Measurements from ENCODE around the gene RNF223.
"Not testable (repeated sequence)": the region's sequence is repeated elsewhere in the genome, so short reads cannot be mapped to it uniquely, and the experiment has no call there.

RNF223 gene

DNA sequence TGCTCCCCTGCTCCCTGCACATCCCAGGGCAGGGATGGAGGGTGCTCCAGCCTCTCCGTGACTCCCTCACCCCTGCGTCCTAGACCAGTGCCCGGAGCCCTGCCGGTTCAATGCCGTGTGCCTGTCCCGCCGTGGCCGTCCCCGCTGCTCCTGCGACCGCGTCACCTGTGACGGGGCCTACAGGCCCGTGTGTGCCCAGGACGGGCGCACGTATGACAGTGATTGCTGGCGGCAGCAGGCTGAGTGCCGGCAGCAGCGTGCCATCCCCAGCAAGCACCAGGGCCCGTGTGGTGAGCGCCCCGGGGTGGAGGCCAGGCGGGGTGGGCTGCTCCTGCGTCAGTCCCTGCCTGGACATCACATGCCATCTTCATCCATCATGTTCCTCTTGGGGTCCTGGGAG is 32.2 kb downstream of the RNF223 start:
- DNase-seq = no peak

DNA sequence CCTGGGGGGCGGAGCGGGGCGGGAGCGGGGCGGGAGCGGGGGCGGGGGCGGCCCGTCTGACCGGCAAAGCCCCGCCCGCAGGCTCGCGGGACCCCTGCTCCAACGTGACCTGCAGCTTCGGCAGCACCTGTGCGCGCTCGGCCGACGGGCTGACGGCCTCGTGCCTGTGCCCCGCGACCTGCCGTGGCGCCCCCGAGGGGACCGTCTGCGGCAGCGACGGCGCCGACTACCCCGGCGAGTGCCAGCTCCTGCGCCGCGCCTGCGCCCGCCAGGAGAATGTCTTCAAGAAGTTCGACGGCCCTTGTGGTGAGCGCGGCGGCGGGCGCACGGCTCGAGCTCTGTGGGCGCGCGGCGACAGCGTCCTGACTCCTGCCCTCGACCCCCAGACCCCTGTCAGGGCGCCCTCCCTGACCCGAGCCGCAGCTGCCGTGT is 33.0 kb downstream of the RNF223 start:
- DNase-seq = no peak

DNA sequence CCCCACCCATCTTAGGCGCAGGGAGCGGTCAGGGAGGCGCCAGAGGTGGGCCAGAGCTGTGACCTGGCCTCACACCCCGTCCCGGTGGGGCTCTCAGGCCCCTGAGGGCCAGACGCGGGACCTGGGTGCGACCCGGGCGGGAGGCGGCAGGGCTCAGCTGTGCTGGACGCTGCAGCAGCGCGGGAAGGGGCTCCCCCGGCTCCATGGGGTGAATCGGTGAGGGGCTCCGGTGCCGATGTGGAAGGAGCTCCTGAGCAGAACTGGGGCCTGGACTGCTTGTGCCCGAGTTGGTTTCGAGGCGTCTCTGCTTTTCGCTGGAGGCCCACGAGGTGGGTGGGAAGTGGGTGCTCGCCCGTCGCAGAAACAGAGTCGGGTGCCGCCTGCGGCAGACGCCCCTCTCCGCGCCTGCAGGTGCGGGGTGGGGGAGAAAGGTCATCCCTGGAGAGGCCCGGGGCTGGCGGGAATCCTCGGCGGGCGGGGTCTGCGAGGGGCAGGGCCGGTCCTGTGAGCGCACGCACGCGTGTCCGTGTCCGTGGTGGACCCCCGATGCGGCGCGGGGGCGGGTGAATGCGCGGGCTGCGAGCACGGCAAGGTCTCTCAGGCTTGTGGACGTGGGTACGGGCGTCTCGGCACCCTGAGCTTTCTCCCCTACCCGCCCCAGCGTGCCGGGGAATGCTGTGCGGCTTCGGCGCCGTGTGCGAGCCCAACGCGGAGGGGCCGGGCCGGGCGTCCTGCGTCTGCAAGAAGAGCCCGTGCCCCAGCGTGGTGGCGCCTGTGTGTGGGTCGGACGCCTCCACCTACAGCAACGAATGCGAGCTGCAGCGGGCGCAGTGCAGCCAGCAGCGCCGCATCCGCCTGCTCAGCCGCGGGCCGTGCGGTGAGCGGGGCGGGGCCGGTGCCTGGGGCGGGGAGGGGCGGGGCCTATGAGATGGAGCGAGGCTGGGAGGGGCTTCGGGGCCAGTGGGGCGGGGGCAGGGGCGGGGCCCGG is 33.8 kb downstream of the RNF223 start:
- no peak for DNase-seq

DNA sequence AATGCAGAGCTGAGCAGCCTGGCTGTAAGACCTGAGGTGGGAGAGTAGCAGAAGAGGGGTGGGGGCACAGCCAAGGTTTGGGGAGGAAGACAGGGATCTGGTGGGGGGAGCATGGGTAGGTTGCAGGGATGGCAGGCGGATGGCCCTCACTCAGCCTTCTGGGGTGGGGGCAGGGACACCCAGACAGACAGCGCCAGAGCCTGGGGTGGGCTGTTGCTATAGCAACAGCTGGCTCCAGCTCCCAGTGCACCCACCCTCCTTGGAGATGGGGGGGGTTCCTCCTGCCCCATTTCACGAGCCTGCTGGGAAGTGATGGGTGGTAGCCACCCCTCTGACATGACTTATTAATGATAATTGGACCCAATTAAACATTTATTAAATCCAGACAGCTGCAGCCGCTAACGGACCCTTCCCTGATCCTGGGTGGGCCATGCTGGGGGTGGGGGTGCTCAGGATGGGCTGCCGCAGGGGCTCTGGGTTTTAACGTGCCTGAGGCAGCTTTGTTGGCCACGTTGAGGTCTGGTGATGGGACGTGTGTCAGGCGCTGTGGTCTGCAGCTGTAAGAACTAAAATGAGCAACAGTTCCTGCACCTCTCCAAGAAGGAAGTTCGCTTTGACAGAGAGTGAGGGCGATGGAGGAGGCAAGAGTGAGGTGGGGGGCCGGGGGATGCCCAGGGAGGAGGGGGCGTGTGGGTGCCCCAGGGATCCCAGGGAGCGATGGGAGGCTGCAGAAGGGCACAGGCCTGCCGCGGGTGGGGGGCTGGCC is 34.8 kb downstream of the RNF223 start:
- no peak for DNase-seq

DNA sequence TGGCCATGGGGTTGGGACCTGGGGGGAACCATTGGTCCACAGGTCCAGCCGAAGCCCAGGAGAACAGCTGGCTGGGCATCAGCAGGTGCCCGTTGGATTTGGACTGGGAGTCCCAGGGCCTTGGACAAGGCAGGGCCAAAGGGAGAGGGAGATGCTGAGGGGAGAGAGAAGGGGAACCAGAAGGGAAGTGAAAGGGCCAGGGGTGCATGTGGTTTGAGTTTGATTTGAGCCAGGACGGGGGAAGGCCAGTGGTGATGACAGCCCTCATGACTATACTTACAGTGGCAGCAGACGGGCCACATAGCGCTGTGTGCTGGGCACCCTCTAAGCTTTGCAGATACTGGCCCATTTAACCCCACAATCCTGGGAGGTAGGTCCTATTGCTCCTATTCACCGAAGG is 35.4 kb downstream of the RNF223 start:
- DNase-seq = no peak

DNA sequence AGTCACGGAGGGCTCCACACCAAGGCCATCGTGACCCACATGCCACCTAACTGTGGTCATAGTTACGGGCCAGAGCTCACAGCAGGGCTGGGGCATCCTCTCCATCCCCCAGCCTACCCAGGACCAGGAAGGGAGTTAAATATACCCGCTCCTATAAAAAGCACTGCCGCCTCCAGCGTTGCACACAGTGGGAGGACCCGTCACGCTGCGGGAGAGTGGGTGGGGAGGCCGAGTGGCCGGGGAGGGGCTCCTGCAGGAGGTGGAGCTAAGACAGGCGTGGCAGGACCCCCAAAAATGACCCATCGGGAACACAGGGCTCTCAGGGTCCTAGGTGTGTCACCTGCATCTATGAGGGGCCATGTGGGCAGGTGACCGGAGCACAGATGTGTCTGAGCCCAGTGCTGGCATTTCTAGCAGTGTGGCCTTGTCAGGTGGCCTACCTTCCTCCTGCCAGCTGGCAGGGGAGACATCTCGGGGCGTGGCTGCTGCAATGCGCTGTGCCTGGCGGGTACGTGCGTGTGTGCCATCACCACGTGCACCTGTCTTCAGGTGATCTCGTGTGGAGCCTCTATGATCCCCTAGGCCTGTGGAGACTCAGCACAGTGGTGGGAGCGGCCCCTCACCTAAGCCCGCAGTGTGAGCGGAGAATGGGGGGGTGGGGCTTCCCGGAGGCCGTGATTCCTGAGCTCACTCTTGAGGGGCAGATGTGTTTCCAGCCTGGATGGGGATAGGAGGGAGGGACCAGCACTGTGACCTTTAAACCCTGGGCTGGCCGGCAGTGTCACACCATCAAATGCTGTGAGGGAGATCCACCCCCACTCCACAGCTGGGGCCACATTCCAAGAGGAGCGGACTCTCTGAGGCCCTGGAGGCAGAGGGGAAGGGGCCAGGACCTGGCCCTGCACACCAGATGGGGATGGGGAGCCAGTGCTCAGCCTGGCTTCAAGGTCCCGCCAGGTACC is 36.5 kb downstream of the RNF223 start:
- no peak for DNase-seq

DNA sequence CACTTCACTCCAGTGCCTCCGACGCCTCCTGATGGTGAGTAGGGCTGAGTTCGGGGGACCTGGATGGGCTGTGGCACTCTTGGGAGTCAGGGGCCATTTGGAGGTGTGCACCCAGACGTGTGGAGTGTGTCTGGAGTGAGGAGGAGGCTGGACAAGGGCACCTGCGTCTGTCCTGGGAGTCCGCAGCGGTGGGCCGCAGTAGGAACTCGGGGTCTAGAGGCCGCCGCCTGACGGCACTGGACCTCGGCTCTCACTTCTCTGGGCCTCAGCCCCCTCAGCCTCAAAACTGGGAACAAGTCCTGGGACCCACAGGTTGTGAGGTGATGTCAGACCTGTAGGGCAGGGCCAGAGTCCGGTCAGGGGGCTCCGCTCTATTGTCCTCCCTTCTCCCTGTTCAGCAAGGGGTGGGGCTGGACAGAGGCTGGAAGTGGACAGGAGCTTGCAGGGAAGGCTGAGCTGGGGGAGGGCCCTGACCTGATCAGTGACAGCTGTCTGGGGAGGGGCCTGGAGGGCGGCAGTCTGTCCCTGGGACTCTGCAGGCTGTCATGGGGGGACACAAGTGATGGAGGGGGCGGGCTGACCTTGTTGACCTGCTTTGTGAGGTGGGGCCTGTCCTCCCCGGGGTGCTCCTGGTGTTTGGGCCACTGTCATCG is 38.7 kb downstream of the RNF223 start:
- no peak for DNase-seq

DNA sequence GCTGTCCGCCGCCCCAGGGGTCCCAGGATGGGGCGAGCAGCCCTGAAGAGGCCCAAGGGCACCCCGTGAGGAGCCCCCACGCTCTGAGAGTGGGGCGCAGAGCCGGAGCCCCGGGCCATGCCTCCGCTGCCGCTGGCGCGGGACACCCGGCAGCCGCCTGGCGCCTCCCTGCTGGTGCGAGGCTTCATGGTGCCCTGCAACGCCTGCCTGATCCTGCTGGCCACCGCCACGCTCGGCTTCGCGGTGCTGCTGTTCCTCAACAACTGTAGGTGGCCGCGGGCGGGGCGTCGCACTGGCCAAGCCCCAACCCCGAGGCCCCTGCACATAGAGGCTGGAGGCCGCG is 39.7 kb downstream of the RNF223 start:
- no peak for DNase-seq

DNA sequence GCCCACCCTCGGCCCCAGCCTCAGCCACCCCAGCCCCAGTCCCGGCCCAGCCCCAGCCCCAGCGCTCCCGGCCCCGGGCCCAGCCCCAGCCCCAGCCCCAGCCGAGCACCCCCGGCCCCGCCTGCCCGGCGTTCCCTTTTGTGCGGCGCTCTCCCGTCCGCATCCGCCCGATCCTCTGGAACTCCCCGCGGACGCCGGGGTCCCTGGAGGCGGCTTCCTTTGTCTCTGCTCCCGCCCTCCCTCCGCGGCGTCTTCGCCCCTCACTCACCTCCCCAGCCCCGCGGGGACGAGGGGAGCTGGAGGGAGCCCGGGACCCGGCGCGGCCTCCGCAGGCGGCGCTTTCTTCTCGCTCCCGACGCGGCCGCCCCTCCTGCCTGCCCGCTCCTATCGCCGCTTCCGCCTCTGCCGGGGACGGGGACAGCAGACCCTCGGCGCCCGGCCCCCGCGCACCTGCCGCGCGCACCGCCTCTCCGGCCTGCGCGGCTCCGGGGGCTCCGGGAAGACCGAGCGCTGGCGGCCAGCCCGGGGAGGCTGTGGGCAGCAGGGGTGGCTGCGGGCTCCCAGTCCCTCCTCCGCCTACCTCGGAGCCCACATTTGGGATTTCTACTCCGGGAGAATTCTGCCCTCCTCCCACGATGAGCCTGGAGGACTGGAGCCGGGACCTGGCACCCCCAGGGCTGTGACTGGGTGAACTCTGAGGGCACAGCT is 40.2 kb downstream of the RNF223 start:
- no peak for DNase-seq

DNA sequence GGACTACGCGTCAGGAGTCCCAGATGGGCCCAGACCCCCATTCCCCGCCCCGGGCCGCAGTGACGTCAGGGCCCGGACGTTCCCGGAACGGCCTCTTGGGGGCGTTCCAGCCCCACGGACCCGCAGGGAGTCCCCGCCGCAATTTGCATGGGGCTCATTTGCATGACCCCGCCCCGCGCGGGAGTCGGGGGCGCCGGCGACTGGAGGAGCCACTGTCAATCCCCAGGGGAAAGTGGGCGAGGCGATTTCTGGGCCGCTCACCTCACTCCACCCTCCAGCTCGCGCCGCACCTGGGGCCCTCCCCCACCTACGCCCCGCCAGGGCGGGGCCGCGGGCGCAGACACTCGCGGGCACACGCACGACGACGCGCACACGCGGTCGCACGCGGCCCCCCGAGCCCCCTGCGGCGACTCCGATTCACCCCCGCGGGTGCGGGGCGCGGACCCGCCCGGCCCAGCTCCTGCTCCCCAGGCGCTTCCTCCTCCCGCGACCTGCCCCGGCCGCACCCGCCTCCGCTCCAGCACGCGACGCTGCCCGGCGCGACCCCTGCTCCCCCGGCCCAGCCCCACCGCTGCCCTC is 41.0 kb downstream of the RNF223 start:
- DNase-seq = peak; percentile 15

DNA sequence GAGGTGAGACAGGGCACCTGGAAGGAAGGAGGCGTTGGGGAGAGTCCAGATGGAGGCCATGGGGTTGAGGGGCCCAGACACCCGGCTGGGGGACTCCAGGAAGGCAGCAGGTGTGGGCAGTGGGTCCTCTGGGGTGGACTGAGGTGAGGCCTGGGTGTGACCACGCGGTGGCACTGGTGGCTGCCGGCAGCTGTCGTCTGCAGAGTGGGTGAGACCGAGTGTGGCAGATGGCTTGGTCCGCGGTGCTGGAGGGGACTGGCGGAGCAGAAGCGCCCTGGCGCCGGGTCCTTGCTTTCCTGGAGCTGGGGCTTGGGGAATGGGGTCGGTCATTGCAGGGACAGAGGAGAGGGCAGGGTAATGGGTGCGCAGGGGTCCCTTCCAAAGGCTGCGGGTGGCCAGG is 41.7 kb downstream of the RNF223 start:
- no peak for DNase-seq

DNA sequence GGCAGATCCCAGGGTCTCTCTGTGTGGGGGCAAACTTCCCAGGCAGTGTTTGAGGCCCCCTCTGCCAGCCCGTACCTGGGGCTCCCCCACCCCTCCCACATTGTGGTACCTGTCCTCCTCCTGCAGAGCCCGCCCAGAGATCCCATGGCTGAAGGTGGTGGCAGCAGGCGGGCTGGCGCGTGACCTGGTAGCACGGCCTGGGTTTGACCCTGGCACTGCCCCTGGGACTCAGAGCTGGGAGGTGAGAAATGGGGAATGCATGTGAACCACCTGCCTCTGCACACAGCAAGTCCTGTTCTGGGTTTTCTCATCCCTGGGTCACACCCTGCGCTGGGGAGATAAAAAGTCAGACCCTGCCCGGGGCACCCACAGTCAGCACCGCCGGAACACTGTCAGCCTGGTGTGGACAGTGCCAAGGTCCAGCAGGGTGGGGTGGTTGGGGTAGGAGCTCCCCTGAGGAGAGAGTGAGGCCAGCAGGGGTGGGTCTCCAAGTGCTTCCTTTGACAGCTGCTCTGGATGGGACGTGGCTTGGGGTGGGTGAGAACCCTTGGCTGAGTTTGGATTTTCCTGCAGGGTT is 42.4 kb downstream of the RNF223 start:
- no peak for DNase-seq

DNA sequence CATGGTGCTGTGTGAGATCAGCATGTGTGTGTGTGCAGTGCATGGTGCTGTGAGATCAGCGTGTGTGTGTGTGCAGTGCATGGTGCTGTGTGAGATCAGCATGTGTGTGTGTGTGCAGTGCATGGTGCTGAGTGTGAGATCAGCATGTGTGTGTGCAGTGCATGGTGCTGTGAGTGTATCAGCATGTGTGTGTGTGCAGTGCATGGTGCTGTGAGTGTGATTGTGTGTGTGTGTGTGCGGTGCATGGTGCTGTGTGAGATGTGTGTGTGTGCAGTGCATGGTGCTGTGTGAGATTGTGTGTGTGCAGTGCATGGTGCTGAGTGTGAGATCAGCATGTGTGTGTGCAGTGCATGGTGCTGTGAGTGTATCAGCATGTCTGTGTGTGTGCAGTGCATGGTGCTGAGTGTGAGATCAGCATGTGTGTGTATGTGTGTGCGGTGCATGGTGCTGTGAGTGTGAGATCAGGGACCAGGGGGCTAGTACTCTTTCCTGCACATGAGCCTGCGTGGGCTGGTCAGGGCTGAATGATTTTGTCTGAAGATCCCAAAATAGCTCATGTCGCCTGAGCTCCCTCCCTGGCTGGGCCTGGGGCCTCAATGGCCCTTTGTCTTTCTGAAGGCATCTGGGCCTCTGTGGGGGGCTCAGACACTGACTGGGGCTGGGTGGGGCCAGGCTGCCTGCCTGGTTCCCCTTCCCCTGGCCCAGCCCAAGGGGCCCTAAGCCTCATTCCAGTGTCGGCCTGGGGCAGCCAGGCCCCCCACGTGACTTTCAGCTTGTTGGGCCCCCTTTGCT is 43.0 kb downstream of the RNF223 start:
- DNase-seq = not testable (repeated sequence)

DNA sequence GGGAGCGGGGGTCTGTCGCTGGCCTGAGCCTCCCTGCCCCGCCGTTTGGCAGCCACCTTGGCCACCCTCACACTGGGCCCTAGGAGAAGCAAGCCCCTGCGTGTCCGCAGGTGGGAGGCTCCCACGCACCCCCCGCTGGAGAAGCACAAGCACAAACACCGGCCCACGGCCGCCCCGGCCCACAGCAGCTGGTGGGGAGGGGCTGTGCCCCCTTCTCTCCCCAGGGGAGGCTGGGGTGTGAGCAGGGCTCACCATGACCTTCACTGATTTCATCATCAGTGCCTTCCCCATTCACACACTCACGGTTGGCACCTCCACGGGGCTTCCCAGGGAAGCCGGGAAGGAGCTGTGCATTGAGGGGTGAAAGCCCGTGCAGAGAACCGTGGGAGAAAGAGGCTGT is 46.3 kb downstream of the RNF223 start:
- DNase-seq = no peak

DNA sequence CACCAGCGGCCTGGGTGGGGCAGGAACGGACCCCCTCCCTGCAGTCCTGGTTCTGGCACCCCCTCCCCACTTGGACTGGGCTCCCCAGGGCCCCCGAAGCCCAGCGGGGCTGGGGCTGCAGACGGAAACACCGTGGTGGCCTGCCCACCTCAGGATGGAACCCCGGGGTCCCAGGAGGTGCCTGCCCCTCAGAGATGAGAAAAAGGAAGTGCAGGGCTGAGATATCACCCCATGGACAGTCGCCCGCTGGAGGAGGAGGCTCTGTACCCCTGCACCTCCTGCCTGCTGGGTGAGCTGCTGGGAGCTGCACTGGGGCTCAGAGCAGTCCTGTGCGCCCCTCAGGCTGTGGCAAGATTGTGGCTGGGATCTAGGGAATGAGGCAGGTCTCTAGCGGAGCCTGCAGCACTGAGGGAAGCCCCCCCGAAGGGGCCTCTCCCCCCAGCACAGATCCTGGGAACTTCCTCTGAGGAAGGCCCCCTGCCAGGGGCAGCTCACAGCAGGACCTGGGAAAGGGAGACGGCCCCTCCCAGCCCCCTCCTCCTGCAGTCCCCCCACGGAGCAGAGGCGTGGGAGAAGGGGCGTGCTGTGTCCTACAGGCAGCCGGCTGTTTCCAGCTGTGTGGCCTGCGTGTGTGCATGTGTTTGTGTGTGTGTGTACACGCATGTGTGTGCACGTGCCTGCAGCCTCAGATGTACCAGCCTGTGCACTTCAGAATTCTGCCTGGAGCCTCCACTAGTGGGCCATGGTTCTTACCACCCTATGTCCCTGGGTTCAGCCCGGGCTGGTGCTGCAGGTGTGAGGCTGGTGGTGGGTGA is 47.3 kb downstream of the RNF223 start:
- no peak for DNase-seq

DNA sequence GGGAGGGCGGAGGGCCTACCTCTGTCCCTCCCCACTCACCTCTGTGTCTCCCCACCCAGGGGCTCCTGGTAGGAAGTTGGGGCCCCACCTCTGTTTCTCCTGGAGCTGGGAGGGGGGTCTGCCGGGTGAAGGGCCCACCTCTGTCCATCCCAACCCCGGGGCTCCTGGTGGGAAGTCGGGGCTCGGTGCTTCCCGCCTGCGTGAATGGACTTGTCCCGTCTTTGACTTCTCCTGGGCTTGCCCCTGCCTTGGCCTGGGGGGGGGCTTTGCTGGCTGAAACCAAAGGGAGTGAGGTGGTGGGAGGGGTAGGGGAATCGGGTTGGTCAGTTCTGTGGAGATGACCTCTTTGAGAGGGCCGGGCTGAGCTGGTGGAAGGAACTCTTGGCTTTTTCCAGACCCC is 48.4 kb downstream of the RNF223 start:
- DNase-seq = no peak

DNA sequence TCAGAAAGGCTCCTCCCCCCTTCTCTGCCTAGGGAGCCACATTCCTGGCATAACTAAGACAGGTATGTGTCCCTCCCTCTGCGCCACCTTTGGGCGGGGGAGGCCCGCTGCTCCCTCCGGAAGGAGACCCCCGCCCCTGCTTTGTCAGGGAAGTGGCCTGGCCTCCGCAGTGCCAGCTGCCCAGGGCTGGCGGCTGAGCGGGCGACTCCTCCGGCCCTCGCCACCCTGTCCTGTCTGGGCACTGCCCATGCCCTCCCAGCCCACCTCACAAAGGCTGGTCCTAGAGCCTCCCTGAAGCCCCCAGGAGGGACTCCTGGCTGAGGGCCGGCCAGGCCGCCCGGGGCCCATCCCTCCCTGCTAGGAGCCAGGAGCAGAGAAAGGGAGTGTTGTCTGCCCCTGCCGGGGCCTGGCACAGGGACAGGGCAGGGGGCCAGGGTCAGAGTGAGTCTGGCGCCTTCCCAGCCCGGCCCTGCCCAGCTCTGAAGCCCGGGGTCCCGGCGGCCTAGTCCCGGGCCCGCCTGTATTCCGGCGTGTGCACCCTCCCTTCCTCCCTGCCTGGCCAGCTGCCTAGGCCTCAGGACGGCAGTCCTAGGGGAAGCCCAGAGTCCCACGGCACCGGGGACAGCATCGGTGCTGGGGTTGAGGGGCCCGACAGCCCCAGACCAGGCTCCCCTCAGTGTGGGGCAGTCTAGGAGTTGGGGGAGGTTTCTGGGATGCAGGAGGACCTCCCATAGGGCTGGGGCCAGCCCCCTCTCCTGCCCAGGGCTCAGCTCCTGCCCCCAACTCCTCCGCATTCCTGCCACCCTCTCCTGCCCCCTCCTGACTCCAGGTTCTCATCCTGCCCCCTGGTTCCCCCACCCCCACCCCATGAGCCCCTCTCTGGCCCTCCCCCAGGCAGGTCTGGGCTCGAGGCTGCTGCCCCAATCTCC is 49.1 kb downstream of the RNF223 start:
- no peak for DNase-seq

DNA sequence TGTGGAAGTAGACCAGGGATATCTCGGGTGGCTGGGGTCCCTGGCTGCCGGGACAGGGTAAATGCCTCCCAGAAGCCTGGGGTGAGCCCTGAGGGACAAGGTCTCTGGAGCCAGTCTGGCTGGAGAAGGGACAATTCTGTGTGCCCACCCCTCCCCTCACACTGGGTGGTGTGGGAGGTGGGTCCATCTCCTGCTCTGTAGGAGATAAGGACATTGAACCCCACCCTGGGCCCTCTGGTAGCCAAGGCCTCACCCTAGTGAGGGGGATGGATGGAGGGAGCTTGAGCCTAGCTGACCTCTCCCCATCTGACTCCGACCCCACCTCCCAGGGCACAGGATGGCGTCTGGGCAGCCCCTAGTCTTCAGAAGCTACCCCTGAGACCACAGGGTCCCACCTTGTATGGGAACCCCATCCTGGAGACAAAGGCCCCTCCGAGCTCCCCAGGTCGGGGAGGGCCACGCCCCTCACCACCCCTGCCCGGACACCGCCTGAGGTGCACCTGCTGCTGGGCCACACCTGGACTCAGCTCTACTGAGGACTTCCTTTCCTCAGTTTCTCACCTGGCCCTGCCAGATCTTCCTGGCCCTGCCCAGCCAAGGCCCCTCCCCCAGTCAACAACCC is 49.8 kb downstream of the RNF223 start:
- DNase-seq = no peak

Data from GF-D8 (cell line).